ENCODE results near the gene TMEM53. TPM values are rescaled to one million over a fixed set of nuclear protein-coding genes. Genes with fewer than 3 reads are reported as not detected.

Gene TMEM53
- total RNA-seq, 1 donor from 2014 or later, result 13.9 TPM

DNA sequence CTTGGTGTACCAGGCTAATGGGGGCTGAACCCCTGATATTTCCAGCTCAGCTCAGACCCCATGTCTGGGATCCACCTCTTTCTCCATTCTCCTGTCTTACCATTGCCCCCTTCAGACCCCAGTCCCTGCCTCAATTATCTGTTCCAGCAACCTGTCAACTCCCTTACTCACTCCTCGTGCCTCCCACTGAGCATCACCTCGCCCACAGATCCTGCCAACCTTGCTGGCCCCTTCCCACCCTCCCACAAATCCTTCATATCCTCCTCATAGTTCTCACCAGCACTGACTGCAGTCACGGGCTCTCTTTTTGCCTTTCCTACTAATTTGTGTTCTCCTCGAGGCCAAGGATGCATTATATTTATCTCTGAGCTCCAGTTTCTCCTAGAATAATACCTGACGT is 62.9 kb downstream of the TMEM53 start:
- Histone ChIP-seq H3K36me3 (no peaks in the 10 kb centered on the region), H3K27me3 (no peaks in the 10 kb centered on the region), H3K4me1 (no peaks in the 10 kb centered on the region), H3K27ac (no peak overlapping the region), H3K4me3 (no peak overlapping the region), H3K9me3 (no peaks in the 10 kb centered on the region)
- no peak for ATAC-seq
- TF ChIP-seq, protein P1, sequence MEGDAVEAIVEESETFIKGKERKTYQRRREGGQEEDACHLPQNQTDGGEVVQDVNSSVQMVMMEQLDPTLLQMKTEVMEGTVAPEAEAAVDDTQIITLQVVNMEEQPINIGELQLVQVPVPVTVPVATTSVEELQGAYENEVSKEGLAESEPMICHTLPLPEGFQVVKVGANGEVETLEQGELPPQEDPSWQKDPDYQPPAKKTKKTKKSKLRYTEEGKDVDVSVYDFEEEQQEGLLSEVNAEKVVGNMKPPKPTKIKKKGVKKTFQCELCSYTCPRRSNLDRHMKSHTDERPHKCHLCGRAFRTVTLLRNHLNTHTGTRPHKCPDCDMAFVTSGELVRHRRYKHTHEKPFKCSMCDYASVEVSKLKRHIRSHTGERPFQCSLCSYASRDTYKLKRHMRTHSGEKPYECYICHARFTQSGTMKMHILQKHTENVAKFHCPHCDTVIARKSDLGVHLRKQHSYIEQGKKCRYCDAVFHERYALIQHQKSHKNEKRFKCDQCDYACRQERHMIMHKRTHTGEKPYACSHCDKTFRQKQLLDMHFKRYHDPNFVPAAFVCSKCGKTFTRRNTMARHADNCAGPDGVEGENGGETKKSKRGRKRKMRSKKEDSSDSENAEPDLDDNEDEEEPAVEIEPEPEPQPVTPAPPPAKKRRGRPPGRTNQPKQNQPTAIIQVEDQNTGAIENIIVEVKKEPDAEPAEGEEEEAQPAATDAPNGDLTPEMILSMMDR (IDR thresholded peaks at IDR 0.05), result no peak
- intact Hi-C loops (cut with DNase I), result no loop called here
- DNase-seq, result no peak

DNA sequence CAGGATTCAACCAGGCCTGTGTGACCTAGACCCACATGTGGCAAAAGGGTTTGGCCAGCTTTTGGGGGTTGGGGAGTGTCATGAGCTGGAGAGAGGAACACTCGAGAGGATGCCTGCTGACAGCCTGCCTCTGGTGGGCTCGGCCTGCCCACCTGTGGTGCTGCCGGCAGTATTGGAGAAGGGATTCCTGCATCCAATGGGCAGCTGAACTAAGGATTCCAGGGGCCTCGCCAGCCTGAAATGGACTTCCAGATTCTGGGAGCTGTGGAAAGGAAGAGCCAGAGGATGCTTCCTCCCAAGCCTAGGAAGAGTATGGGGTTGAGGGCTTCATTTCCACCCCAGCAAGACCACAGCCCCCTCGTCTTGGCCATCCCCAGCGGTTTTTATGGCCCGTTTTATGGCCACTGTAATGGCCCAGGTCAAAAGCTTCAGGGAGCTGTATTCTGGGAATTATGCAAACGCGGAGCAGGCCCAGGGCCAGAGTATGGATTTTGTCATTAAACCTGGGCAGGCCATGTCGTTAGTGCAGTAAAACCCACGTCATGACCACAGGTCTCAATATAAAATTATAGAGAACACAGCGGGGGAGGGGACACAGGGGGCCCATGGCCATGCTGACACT is 63.6 kb downstream of the TMEM53 start:
- Histone ChIP-seq H3K27me3 (no peaks in the 10 kb centered on the region), H3K9me3 (no peaks in the 10 kb centered on the region), H3K36me3 (no peaks in the 10 kb centered on the region), H3K27ac (no peak overlapping the region), H3K4me1 (no peaks in the 10 kb centered on the region), H3K4me3 (no peak overlapping the region)
- TF ChIP-seq, protein P1 (IDR thresholded peaks at IDR 0.05), result no peak
- DNase-seq, result no peak
- ATAC-seq, result no peak
- intact Hi-C loops (cut with DNase I), result no loop called here

DNA sequence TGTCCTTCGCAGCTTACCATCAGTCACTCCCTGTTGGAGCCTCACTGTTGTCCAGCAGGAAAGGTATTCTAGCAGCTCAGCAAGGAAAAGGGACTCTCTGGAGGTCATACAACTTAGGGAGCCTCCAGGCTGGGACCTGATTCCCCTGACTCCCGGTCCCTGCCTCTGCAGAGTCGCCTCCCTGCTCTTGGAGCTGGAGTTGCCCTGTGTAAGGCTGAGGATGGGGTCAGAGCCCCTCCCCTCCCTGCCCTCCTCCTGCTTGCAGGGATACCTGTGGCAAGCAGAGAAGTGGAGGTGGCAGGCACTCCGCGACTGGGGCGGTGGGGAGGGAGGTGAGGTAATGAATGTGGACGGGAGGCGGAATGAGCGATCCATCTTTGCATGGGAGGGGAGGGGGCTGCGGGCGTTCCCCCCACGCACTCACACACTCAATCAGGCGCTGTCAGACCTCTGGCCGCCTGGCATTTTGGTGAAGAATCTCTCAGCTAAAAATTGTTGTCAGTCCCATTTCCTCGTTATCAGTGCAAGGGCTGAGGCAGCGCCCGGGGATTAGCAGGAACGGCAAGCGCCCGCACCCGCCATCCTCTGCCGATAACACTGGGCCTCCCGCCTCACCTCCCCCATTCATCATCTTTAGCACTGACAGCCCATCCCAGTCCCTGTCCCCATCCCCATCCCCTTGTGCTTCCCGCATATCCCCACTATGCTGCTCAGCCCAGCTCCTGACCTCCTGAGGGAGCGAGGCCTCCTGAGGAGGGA is 64.3 kb downstream of the TMEM53 start:
- H3K4me3 ChIP-seq, result no peak overlapping the region
- DNase-seq (no peak), ATAC-seq (no peak)
- intact Hi-C loops (cut with DNase I), result no loop called here
- H3K27ac ChIP-seq, result no peak overlapping the region
- H3K27me3 ChIP-seq, result no peaks in the 10 kb centered on the region
- no peaks in the 10 kb centered on the region for H3K9me3 ChIP-seq
- no peaks in the 10 kb centered on the region for H3K4me1 ChIP-seq
- H3K36me3 ChIP-seq, result no peaks in the 10 kb centered on the region
- TF ChIP-seq, protein P1 (IDR thresholded peaks at IDR 0.05), result no peak

DNA sequence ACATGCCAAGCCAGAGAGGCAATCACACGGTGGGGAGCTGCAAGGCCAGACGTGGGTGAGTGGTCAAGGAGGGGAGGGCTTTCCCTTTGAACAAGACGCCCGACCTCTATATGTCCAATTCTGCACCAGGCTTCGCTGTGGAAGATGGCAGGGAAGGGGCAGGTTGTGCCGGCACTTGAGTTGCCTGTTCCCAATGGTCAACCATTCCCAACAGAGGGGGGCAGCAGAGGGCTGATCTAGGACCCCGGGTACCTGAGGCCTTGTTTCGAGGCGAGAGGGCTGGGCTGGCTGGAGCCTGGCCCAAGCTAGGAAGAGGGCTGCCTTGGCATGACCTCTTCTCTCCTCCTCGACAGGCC is 64.9 kb downstream of the TMEM53 start:
- Histone ChIP-seq H3K27me3 (no peaks in the 10 kb centered on the region), H3K4me3 (no peak overlapping the region), H3K27ac (no peak overlapping the region), H3K4me1 (no peaks in the 10 kb centered on the region), H3K9me3 (no peaks in the 10 kb centered on the region), H3K36me3 (no peaks in the 10 kb centered on the region)
- DNase-seq (no peak), ATAC-seq (peak; percentile 45)
- intact Hi-C loops (cut with DNase I), result no loop called here
- TF ChIP-seq, protein P1 (IDR thresholded peaks at IDR 0.05), result peak; percentile 39

DNA sequence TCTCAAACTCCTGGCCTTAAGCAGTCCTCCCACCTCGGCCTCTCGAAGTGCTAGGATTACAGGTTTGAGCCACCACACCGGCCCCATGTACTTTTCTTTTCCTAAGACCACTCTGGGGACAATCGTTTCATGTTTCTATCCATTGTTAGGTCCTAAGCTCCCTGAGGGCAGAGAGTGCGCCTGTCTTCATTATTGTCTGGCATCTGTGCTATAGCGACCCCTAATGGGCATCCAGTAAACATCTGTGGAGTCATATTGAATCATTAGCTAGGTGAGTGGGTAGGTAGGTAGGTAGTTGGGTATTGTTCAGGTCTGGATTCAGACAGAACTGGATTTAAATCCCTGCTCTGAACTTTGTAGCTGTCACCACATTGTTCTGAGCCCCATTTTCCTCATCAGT is 66.1 kb downstream of the TMEM53 start:
- Histone ChIP-seq H3K27ac (no peak overlapping the region), H3K9me3 (no peaks in the 10 kb centered on the region), H3K4me3 (no peak overlapping the region), H3K4me1 (no peaks in the 10 kb centered on the region), H3K36me3 (no peaks in the 10 kb centered on the region), H3K27me3 (no peaks in the 10 kb centered on the region)
- TF ChIP-seq, protein P1 (IDR thresholded peaks at IDR 0.05), result no peak
- intact Hi-C loops (cut with DNase I), result no loop called here
- DNase-seq (no peak), ATAC-seq (no peak)

Measured in upper lobe of right lung (tissue), 1 donor.